DMS 273 (cell line): Measurements from ENCODE around the gene SLC7A14.

Experiments used
- DNase-seq: peaks from one replicate; lab custom pipeline; 2025; ENCODE audit not compliant: unreplicated experiment; lab: John Stamatoyannopoulos, UW

Gene SLC7A14

DNA sequence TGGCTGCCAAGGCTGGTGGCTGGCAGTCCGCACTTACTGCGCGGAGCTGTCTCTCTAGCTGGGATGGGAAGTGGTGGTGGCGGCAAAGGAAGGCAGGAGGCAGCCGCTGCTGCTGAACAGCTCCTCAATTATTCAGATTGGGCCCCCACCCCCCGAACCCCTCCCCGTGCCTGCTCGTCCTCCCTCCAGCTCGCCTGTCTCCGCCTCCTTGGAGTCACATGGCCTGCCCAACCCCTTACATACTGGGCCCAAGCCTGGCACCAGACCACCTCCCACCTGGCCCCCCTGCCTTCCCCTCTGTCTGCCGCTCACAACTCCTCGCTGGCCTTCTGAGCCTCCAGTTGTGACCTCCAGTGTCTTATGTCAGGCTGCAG, at the start of gene SLC7A14:
Gene SLC7A14 (minus strand): TSS at position 139 of the 374 bp plus-strand sequence. CDS start 59,139 bp downstream, outside the sequence.
- DNase-seq = peak; percentile 79

DNA sequence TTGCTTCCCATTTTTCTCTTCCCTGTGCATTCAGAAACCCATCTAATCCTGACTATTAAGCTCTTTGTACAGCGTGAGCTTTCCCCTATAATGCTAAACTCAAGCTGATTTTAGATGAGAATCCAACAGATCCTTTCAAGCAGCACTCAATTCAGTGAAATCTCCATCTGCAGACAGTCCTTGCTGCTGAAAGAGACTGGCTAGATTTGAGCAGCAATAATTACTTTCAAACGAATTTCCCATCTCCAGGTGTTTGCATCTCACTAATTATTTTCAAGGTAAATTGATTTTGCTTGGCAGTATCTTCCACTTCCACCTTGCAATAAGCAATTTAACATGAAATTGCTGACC, 49.5 kb upstream of the SLC7A14 start:
- no peak for DNase-seq

GRCh38 chr3:170634663-170635384, 48.9 kb upstream of the SLC7A14 start:
- DNase-seq = no peak

DNA sequence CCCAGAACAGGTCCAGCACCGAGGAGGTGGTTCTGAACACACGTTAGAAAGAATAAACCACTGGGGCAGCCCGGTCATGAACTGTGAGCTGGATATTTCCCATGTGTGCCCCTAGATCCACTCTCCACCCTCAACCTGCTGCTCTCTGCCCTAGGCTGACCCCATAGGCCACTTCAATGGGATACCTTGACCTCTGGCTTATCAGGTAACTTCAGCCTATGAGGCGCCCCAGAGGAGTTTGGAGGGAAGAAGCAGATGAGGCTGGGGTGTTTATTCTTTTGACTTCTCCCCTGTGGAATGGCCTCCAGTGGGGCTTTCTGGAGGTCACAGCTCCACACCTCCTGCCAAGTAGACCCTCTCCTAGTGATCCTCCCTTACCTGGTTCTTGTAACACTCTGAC, 47.7 kb upstream of the SLC7A14 start:
- no peak for DNase-seq

DNA sequence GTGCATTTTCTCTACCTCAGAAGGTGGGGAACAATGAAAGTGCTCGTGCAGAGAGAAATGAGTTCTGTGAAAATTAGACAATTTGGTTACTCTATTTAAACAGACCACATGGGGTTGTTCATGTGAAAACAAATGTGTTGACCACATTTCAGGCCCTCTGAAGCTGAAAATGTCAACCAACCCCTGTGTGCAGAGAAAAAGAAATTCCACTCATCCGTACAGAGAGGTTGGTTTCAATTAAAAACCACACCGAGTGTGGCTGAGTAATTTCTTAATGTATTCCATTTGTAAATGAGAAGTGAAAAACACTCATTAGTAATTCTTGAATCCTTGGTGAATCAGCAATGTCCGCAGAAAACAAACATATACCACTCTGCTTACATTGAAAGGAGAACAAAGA, 46.9 kb upstream of the SLC7A14 start:
- no peak for DNase-seq

DNA sequence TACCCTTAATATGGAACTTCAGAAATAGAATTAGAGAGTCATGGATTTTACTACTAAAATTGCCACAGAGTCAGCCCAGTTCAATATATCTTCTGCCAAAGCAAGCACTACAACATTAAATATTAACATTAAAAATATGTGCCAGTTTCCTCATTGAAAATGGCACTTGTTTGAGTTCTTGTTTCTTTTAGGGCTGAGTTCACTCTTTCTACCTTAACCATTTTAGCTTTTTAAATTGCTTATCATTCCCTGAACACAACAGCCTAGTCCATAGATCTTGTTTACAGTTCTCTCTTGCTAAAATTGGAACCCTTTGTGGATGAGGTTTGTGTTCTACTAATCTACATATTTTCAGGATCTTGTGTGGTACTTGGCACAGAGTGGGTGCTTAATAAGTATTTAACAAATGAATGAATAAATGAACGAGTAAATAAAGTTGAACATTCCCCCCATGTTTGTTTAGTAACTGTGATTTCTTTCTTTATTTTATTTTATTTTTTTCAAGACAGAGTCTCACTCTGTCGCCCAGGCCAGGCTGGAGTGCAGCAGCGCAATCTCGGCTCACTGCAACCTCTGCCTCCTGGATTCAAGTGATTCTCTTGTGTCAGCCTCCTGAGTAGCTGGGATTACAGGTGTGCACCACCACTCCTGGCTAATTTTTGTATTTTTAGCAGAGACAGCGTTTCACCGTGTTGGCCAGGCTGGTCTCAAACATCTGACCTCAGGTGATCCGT, 46.0 kb upstream of the SLC7A14 start:
- no peak for DNase-seq

GRCh38 chr3:170623524-170623923, 37.6 kb upstream of the SLC7A14 start:
- DNase-seq = no peak

GRCh38 chr3:170622369-170623159, 36.7 kb upstream of the SLC7A14 start:
- DNase-seq = peak; percentile 93

GRCh38 chr3:170621256-170621655, 35.4 kb upstream of the SLC7A14 start:
- no peak for DNase-seq

GRCh38 chr3:170614214-170614966, 28.5 kb upstream of the SLC7A14 start:
- peak; percentile 48 for DNase-seq

GRCh38 chr3:170611751-170612150, 25.9 kb upstream of the SLC7A14 start:
- DNase-seq = no peak

DNA sequence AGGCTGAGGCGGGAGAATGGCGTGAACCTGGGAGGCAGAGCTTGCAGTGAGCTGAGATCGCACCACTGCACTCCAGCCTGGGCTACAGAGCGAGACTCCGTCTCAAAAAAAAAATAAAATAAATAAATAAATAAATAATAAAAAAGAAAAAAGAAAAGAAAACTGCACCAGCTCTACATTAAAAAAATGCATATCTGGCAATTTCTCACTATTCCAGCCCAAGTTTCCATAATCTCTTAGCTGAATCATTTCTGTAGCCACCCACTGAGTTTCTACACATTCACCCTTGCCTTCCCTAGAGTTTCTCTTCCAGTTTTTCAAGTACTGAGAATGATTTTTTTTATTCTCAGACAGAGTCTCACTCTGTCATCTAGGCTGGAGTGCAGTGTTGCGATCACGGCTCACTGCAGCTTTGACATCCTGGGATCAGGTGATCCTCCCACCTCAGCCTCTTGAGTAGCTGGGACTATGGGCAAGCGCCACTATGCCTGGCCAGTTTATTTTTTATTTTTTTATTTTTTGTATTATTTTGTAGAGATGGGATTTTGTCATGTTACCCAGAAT, 24.5 kb upstream of the SLC7A14 start:
- DNase-seq = no peak

DNA sequence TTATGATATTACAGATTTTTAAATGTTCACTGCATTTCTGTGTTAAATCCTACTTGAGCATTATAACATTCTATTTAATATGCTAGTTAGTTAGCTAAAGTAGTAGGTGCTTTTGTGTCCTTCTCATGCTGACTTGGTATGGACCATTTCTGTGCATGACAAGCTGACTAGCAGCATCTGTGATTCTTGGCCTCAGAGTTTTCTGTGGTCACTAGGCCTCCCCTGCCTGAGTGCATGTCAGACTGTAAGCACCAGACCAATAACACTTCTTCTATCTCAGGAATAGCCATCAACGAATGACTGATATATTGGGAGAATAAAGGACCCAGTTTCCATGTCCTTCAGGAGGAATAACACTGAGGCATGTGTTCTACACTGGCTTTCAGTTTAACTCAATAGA, 22.6 kb upstream of the SLC7A14 start:
- no peak for DNase-seq

GRCh38 chr3:170606675-170607074, 20.8 kb upstream of the SLC7A14 start:
- no peak for DNase-seq

GRCh38 chr3:170605490-170605889, 19.6 kb upstream of the SLC7A14 start:
- DNase-seq = no peak

GRCh38 chr3:170603770-170604510, 18.1 kb upstream of the SLC7A14 start:
- DNase-seq = no peak

- DNase-seq = no peak
Observed at GRCh38 chr3:170602556-170602955, 16.7 kb upstream of the SLC7A14 start.

- DNase-seq = no peak
Observed at GRCh38 chr3:170600005-170600624, 14.2 kb upstream of the SLC7A14 start.

GRCh38 chr3:170599091-170599490, 13.2 kb upstream of the SLC7A14 start:
- DNase-seq = no peak

DNA sequence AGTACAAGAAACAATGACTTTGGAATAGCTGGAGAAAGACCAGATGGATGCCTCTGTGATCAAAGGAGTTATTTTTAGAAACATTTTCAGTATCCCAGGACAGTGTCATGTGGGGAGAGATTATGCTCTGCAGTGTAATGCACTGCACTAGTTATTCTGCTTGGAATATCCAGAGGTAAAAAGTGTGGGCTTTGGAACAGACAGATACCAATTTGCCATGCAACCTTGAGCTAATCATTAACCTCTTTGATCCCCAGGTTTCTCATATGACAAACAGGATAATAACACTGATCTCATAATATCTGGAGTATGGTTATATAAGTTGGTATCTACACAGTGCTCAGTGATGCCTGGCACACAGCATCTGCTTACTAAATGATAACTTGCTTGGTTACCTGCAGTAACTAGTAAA, 12.2 kb upstream of the SLC7A14 start:
- peak; percentile 70 for DNase-seq
